K562 (cell line): Measurements from ENCODE around the gene KCP. TPM values are rescaled to one million over a fixed set of nuclear protein-coding genes. Genes with fewer than 3 reads are reported as not detected.

Source experiments
- ARID3A ChIP-seq: IDR thresholded peaks from 2 replicates; pipeline ENCODE4 v1.6.1; 2012; ENCODE audit warnings: low read depth, low read length, improper control_type of control experiment, borderline replicate concordance
- ATF7 ChIP-seq: fragments of 450-650 bp; IDR thresholded peaks from 2 replicates; pipeline ENCODE4 v1.7.1; 2014; ENCODE audit warnings: mild to moderate bottlenecking, moderate library complexity
- CREB1 ChIP-seq, 2 experiments: sonication (generic) in 1 of 2; formaldehyde crosslinking in 1 of 2; IDR thresholded peaks; 2 replicates each; pipeline versions ENCODE4 v1.6.1 to v1.8.0; 2012 to 2022; ENCODE audit warnings: inconsistent platforms in 1 of 2, mild to moderate bottlenecking in 1 of 2, missing genetic modification reagents in 1 of 2, moderate library complexity in 1 of 2
- ESRRB ChIP-seq: fragments of 250-450 bp; sonication (Bioruptor Pico); IDR thresholded peaks from 2 replicates; pipeline ENCODE4 v1.5.0; 2020; ENCODE audit warnings: mild to moderate bottlenecking, moderate library complexity, borderline replicate concordance
- GTF2F1 ChIP-seq: IDR thresholded peaks from 2 replicates; pipeline ENCODE4 v1.6.1; 2011; ENCODE audit warnings: low read depth, low read length, improper control_type of control experiment
- HDAC6 ChIP-seq: IDR thresholded peaks from 2 replicates; pipeline ENCODE4 v1.6.1; 2012; ENCODE audit warnings: low read depth, mild to moderate bottlenecking, control low read depth, inconsistent platforms, low read length, moderate library complexity
- HINFP ChIP-seq: fragments of 450-650 bp; conservative IDR thresholded peaks from 2 replicates; pipeline ENCODE4 v1.6.1; 2016; ENCODE audit warnings: missing genetic modification characterization, low read depth, mild to moderate bottlenecking, control low read depth, missing compliant biosample characterization
- HNRNPUL1 ChIP-seq: fragments of 200-400 bp; formaldehyde crosslinking; IDR thresholded peaks from 2 replicates; pipeline ENCODE4 v1.6.1; 2017; ENCODE audit warnings: low read length
- JUND ChIP-seq, 2 experiments: IDR thresholded peaks; 2 replicates in 1 of 2; 3 replicates in 1 of 2; pipeline ENCODE4 v1.6.1; 2011; ENCODE audit warnings: borderline replicate concordance in 2 of 2, low read depth in 2 of 2, low read length in 2 of 2, improper control_type of control experiment in 1 of 2, missing biosample characterization in 1 of 2, missing genetic modification characterization in 1 of 2, missing genetic modification reagents in 1 of 2
- LEF1 ChIP-seq: fragments of 450-650 bp; IDR thresholded peaks from 2 replicates; pipeline ENCODE4 v1.6.1; 2016; ENCODE audit warnings: mild to moderate bottlenecking
- NCOR1 ChIP-seq: fragments of 450-650 bp; IDR thresholded peaks from 2 replicates; pipeline ENCODE4 v1.6.1; 2016; ENCODE audit warnings: mild to moderate bottlenecking, moderate library complexity
- NFE2 ChIP-seq: IDR thresholded peaks from 2 replicates; pipeline ENCODE4 v1.6.1; 2014; ENCODE audit warnings: antibody characterized with exemption, low read depth
- SMARCA4 ChIP-seq: fragments of 450-650 bp; IDR thresholded peaks from 2 replicates; pipeline ENCODE4 v1.6.1; 2016
- ZNF143 ChIP-seq: sonication (generic); formaldehyde crosslinking; IDR thresholded peaks from 2 replicates; pipeline ENCODE4 v1.9.0; 2022; ENCODE audit warnings: mild to moderate bottlenecking, missing genetic modification reagents
- ZNF277 ChIP-seq: fragments of 250-450 bp; sonication (Bioruptor Pico); IDR thresholded peaks from 2 replicates; pipeline ENCODE4 v1.8.0; 2022; ENCODE audit warnings: inconsistent platforms, mild to moderate bottlenecking, moderate library complexity, borderline replicate concordance
- ZNF696 ChIP-seq: fragments of 250-450 bp; sonication (Bioruptor Pico); conservative IDR thresholded peaks from 2 replicates; pipeline ENCODE4 v1.4.0; 2020; ENCODE audit warnings: mild to moderate bottlenecking, moderate library complexity
- ZNF707 ChIP-seq: fragments of 250-450 bp; sonication (Bioruptor Pico); conservative IDR thresholded peaks from 2 replicates; pipeline ENCODE4 v1.8.0; 2022; ENCODE audit warnings: inconsistent platforms, mild to moderate bottlenecking, moderate library complexity
- ZNF75A ChIP-seq: fragments of 450-650 bp; formaldehyde crosslinking; IDR thresholded peaks from 2 replicates; pipeline ENCODE4 v1.4.0; 2020; ENCODE audit warnings: mild to moderate bottlenecking
- polyA plus RNA-seq, 8 experiments: library from polyadenylated mRNA; depleted of rRNA in 4 of 8; stranded (reverse) in 5 of 8; unstranded in 3 of 8; fragments of >200 nt; fragmentation: Nextera tagmentation in 2 of 8; fragmentation: Illumina TruSeq in 1 of 8; extraction: Ambion mirVana in 2 of 8; extraction: Trizol in 1 of 8; gene quantifications; 2 replicates each; pipeline versions ENCODE4 v1.2.1 to v1.2.3, GENCODE V29; 2011 to 2014; ENCODE audit warnings: inconsistent platforms in 1 of 8, missing spikeins in 1 of 8
- total RNA-seq, 7 experiments: library from RNA; depleted of rRNA in 6 of 7; stranded (reverse); fragments of >200 nt in 6 of 7; fragmentation: Illumina TruSeq in 2 of 7; extraction: Trizol in 2 of 7; gene quantifications; 2 replicates each; pipeline versions ENCODE4 v1.2.1 to v1.2.3, GENCODE V29; 2011 to 2021; ENCODE audit warnings: low replicate concordance in 1 of 7
- TF ChIP-seq, protein P1 (sequence below): sonication (generic); formaldehyde crosslinking; IDR thresholded peaks from 2 replicates; pipeline ENCODE4 v1.8.0; 2023; ENCODE audit warnings: mild to moderate bottlenecking, missing genetic modification reagents

The KCP gene
- total and polyA plus RNA-seq, 9 of the 15 experiments (the other 6 are each of a cell fraction or from before 2014, with no cell fraction given) = 0.06 to 0.17 (median 0.12) TPM; not detected in 3

- no peak for TF ChIP-seq HINFP (tag)
- TF ChIP-seq ZNF75A (CRISPR knock-in tag) = no peak
- TF ChIP-seq ZNF143 (CRISPR knock-in tag) = no peak
- TF ChIP-seq GTF2F1 = no peak
- TF ChIP-seq SMARCA4 = no peak
- TF ChIP-seq ARID3A = no peak
- peak; percentile 44; the same call in 1 of the 2 replicates for TF ChIP-seq LEF1
- TF ChIP-seq, protein P1, sequence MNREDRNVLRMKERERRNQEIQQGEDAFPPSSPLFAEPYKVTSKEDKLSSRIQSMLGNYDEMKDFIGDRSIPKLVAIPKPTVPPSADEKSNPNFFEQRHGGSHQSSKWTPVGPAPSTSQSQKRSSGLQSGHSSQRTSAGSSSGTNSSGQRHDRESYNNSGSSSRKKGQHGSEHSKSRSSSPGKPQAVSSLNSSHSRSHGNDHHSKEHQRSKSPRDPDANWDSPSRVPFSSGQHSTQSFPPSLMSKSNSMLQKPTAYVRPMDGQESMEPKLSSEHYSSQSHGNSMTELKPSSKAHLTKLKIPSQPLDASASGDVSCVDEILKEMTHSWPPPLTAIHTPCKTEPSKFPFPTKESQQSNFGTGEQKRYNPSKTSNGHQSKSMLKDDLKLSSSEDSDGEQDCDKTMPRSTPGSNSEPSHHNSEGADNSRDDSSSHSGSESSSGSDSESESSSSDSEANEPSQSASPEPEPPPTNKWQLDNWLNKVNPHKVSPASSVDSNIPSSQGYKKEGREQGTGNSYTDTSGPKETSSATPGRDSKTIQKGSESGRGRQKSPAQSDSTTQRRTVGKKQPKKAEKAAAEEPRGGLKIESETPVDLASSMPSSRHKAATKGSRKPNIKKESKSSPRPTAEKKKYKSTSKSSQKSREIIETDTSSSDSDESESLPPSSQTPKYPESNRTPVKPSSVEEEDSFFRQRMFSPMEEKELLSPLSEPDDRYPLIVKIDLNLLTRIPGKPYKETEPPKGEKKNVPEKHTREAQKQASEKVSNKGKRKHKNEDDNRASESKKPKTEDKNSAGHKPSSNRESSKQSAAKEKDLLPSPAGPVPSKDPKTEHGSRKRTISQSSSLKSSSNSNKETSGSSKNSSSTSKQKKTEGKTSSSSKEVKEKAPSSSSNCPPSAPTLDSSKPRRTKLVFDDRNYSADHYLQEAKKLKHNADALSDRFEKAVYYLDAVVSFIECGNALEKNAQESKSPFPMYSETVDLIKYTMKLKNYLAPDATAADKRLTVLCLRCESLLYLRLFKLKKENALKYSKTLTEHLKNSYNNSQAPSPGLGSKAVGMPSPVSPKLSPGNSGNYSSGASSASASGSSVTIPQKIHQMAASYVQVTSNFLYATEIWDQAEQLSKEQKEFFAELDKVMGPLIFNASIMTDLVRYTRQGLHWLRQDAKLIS = no peak
- TF ChIP-seq ZNF696 (CRISPR knock-in tag) = no peak
- no peak for TF ChIP-seq NFE2
- no peak for TF ChIP-seq HDAC6
- peak; percentile 50; the same call in 1 of the 2 replicates for TF ChIP-seq NCOR1
- no peak for TF ChIP-seq ESRRB (CRISPR knock-in tag)
- 0 out of 2 replicates have a peak, but pooled peaks have one; percentile 13 for TF ChIP-seq ATF7
- TF ChIP-seq CREB1 (IDR thresholded peaks at IDR 0.05) = peak; percentile 58; the same call in 1 of the 2 replicates
- peak; percentile 36; the same call in 1 of the 2 replicates for TF ChIP-seq CREB1 (CRISPR knock-in tag; IDR thresholded peaks at IDR 0.05)
- no peak for TF ChIP-seq HNRNPUL1
- TF ChIP-seq JUND (IDR thresholded peaks at IDR 0.05; ENCODE audit: borderline replicate concordance, low read depth, low read length) = peak; percentile 15
- TF ChIP-seq JUND (tag; IDR thresholded peaks at IDR 0.05; ENCODE audit: borderline replicate concordance, low read depth, low read length) = peak; percentile 25; the same call in 1 of the 3 replicates
- TF ChIP-seq ZNF277 (CRISPR knock-in tag) = no peak
- TF ChIP-seq ZNF707 (CRISPR knock-in tag) = peak; percentile 67; the same call in 1 of the 2 replicates
Observed at GRCh38 chr7:128831178-128831993, 79.1 kb downstream of the KCP start (continued).
